ENCODE data around the gene CCR9. TPM values are rescaled to one million over a fixed set of nuclear protein-coding genes. Genes with fewer than 3 reads are reported as not detected.

The CCR9 gene
- total and polyA plus RNA-seq, 2 experiments from 2014 or later = not detected

DNA sequence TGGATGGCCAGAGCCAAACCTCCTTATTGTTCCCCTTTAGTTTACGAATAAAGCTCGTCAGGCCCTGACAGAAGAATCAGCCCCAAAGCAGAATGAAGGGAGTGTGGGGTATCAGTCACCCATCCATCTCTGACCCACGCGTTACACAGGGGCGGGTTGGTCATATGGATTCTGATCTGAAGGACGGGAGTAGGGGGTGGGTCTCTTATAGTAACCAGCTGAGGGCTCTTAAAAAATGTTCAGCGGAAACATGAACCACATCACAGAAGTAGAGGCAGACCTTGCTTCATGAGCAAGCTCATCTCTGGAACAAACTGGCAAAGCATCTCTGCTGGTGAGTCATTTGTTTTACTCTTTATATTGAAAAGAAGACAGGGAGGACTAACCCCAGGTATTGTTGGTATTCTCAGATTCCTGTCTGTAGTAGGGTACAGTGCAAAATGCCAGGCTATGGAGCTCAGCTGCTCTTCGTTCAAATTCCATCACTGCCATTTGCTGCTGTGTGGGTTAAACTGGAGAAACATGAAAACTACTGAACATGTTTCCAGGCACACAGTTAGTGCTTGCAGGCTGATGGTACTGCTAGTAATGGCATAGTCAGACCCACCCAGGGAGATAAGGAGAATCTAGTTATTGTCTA lies 57.0 kb downstream of the CCR9 start, which contains the start of gene CXCR6 (continued):
- no peak for TF ChIP-seq REST (IDR thresholded peaks at IDR 0.05; ENCODE audit: unreplicated experiment)
- TF ChIP-seq CREB1 (CRISPR knock-in tag; IDR thresholded peaks at IDR 0.05; ENCODE audit: low read depth) = no peak
- TF ChIP-seq EZH2 (IDR thresholded peaks at IDR 0.05; ENCODE audit: low read depth, unreplicated experiment) = no peak
- TF ChIP-seq ZNF462 (CRISPR knock-in tag; IDR thresholded peaks at IDR 0.05) = no peak
- no peak for TF ChIP-seq STAT1 (IDR thresholded peaks at IDR 0.05; ENCODE audit: unreplicated experiment)
- TF ChIP-seq ZNF331 (CRISPR knock-in tag; IDR thresholded peaks at IDR 0.05; ENCODE audit: low read depth) = no peak

Measured in GM23338 (cell line).